HCT116 (cell line): Measurements from ENCODE around the gene ELN. TPM values are rescaled to one million over a fixed set of nuclear protein-coding genes. Genes with fewer than 3 reads are reported as not detected.

Source experiments
- ATAC-seq: fragments of 200-7000 bp; cut with Tn5 transposase; 2 replicates; pipeline ENCODE4 v1.9.1; 2020; ENCODE audit warnings: mild to moderate bottlenecking, moderate library complexity
- BruUV-seq: library from RNA; stranded (reverse); fragments of 400-500 nt; replicated peaks from 2 replicates; lab custom pipeline; 2021; lab: Mats Ljungman, UMichigan
- CTCF ChIA-PET: fragments of 300-600 bp; sonication (Branson Sonifier 250); formaldehyde crosslinking; loops from one replicate; lab custom pipeline; 2021; ENCODE audit warnings: antibody characterized with exemption; lab: Charles Lee
- POLR2A ChIA-PET: fragments of 300-600, 350-600 bp; sonication (Branson Sonifier 250); formaldehyde crosslinking; loops from one replicate; lab custom pipeline; 2021; ENCODE audit warnings: antibody characterized with exemption; lab: Charles Lee
- RAD21 ChIA-PET, 2 experiments: fragments of 300-600 bp; sonication (Branson Sonifier 250); formaldehyde crosslinking; loops; one replicate each; lab custom pipeline; 2023; ENCODE audit warnings: low total read pairs in 2 of 2; ENCODE audit not compliant: uncharacterized antibody in 2 of 2, unreplicated experiment in 2 of 2, low non-redundant PET in 1 of 2; lab: Charles Lee
- DNase-seq: peaks from one replicate; pipeline ENCODE4 v3.0.0-alpha.2; 2010; ENCODE audit warnings: low read depth, low spot score
- H2AFZ ChIP-seq: fragments of 200-600 bp; shearing (Covaris generic), sonication (generic); 2 replicates; pipeline ENCODE4 v1.6.1; 2017; ENCODE audit warnings: low read depth, mixed run types, mixed read lengths, antibody characterized with exemption, low read length; ENCODE audit not compliant: poor library complexity, severe bottlenecking
- H3K27ac ChIP-seq: 2 replicates; pipeline ENCODE4 v1.5.1; 2012; ENCODE audit warnings: low read depth, low read length
- H3K27me3 ChIP-seq: fragments of 200-600 bp; sonication (generic); 2 replicates; pipeline ENCODE4 v1.6.1; 2016; ENCODE audit warnings: mixed run types, low read length, mixed read lengths; ENCODE audit not compliant: insufficient read depth
- H3K36me3 ChIP-seq, 2 experiments: fragments of 200-500 bp in 1 of 2; fragments of 200-600 bp in 1 of 2; sonication (Bioruptor generic) in 1 of 2; sonication (generic) in 1 of 2; 2 replicates each; pipeline versions ENCODE4 v1.5.1 to v1.6.1; 2014 to 2016; ENCODE audit warnings: low read length in 2 of 2, inconsistent platforms in 1 of 2, mixed read lengths in 1 of 2, mixed run types in 1 of 2; ENCODE audit not compliant: insufficient read depth in 2 of 2, control insufficient read depth in 1 of 2
- H3K4me1 ChIP-seq, 2 experiments: fragments of 200-600 bp in 1 of 2; sonication (generic) in 1 of 2; 2 replicates each; pipeline versions ENCODE4 v1.5.1 to v1.6.1; 2012 to 2017; ENCODE audit warnings: low read length in 2 of 2, inconsistent platforms in 1 of 2, mild to moderate bottlenecking in 1 of 2, mixed read lengths in 1 of 2, mixed run types in 1 of 2, moderate library complexity in 1 of 2; ENCODE audit not compliant: insufficient read depth in 2 of 2, control insufficient read depth in 1 of 2
- H3K4me2 ChIP-seq: fragments of 200-600 bp; sonication (generic); 2 replicates; pipeline ENCODE4 v1.6.1; 2017; ENCODE audit warnings: mixed run types, low read length, mixed read lengths
- H3K4me3 ChIP-seq, 2 experiments: fragments of 200-600 bp in 1 of 2; sonication (generic) in 1 of 2; replicated peaks in 1 of 2; 2 replicates each; pipeline ENCODE4 v1.5.1; 2011 to 2016; ENCODE audit warnings: low read length in 2 of 2, control low read depth in 1 of 2, low read depth in 1 of 2, mild to moderate bottlenecking in 1 of 2, mixed read lengths in 1 of 2, mixed run types in 1 of 2
- H3K79me2 ChIP-seq: fragments of 200-600 bp; sonication (generic); 2 replicates; pipeline ENCODE4 v1.6.1; 2017; ENCODE audit warnings: mild to moderate bottlenecking, mixed run types, low read length, moderate library complexity, mixed read lengths; ENCODE audit not compliant: insufficient read depth
- H3K9ac ChIP-seq: fragments of 200-600 bp; sonication (generic); 2 replicates; pipeline ENCODE4 v1.6.1; 2016; ENCODE audit warnings: low read length, mixed read lengths
- H3K9me2 ChIP-seq: fragments of 200-600 bp; sonication (generic), shearing (Covaris generic); 2 replicates; pipeline ENCODE4 v1.6.1; 2017; ENCODE audit warnings: mixed run types, mild to moderate bottlenecking, moderate library complexity; ENCODE audit not compliant: insufficient read depth
- H3K9me3 ChIP-seq, 2 experiments: fragments of 200-500 bp in 1 of 2; fragments of 200-600 bp in 1 of 2; sonication (Bioruptor generic) in 1 of 2; sonication (generic) in 1 of 2; 2 replicates each; pipeline ENCODE4 v1.6.1; 2014 to 2017; ENCODE audit warnings: low read length in 2 of 2, mixed read lengths in 2 of 2, inconsistent platforms in 1 of 2, low read depth in 1 of 2, mild to moderate bottlenecking in 1 of 2, mixed run types in 1 of 2, moderate library complexity in 1 of 2; ENCODE audit not compliant: control insufficient read depth in 1 of 2, insufficient read depth in 1 of 2
- H4K20me1 ChIP-seq: fragments of 200-600 bp; sonication (generic), shearing (Covaris generic); 2 replicates; pipeline ENCODE4 v1.6.1; 2017; ENCODE audit warnings: mixed run types, mild to moderate bottlenecking, moderate library complexity; ENCODE audit not compliant: insufficient read depth
- EGR1 ChIP-seq: IDR thresholded peaks from 2 replicates; pipeline ENCODE4 v1.6.1; 2012; ENCODE audit warnings: low read depth
- ELF1 ChIP-seq: IDR thresholded peaks from 2 replicates; pipeline ENCODE4 v1.6.1; 2012; ENCODE audit warnings: low read depth, borderline replicate concordance
- SP1 ChIP-seq: IDR thresholded peaks from 2 replicates; pipeline ENCODE4 v1.6.1; 2012; ENCODE audit warnings: low read depth
- intact Hi-C: fragments of 100-400 bp; cut with micrococcal nuclease; formaldehyde crosslinking; loops from 2 replicates; pipeline ENCODE4 v1.10.0; 2022
- total RNA-seq: library from RNA; stranded (reverse); gene quantifications from one replicate; pipeline ENCODE4 v1.2.1, GENCODE V29; 2021; ENCODE audit not compliant: unreplicated experiment
- TF ChIP-seq, protein P1 (sequence below): IDR thresholded peaks from 2 replicates; pipeline ENCODE4 v1.6.1; 2011; ENCODE audit warnings: mild to moderate bottlenecking, low read length, moderate library complexity; ENCODE audit not compliant: insufficient replicate concordance; ENCODE audit errors: extremely low read depth
- TF ChIP-seq, protein P2 (sequence below): IDR thresholded peaks from 2 replicates; pipeline ENCODE4 v1.6.1; 2012; ENCODE audit warnings: low read depth
- TF ChIP-seq, protein P3 (sequence below), 3 experiments: fragments of 200-600 bp in 1 of 3; sonication (generic) in 1 of 3; IDR thresholded peaks in 2 of 3; conservative IDR thresholded peaks in 1 of 3; 2 replicates each; pipeline ENCODE4 v1.5.1; 2012 to 2017; ENCODE audit warnings: low read depth in 2 of 3, low read length in 2 of 3, antibody characterized with exemption in 1 of 3, borderline replicate concordance in 1 of 3, control low read depth in 1 of 3, mild to moderate bottlenecking in 1 of 3, mixed read lengths in 1 of 3, mixed run types in 1 of 3, moderate library complexity in 1 of 3; ENCODE audit not compliant: insufficient read depth in 1 of 3

ELN gene
- total RNA-seq, 1 experiment from 2014 or later = 0.17 TPM

DNA sequence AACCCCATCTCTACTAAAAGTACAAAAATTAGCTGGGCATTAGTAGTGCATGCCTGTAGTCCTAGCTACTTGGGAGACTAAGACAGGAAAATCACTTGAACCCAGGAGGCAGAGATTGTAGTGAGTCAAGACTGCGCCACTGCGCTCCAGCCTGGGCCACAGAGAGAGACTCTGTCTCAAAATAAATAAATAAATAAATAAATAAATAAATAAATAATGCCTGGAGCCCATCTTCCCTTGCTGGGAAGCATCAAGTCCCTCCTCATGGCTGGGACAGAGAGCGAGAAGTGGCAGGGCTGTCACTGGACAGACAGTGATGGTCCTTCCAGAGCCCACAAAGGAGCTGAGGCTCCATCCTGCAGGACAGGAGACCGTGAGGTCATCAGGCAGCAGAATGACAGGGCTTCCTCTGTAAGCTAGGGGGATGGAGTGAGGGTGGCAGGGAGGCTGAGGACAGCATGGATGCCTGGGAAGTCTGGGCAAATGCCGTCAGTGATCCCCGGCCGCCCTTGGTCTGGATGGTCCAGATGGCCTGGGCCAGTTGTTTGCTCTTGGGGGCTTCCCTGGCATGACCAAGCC is 36.4 kb upstream of the ELN start:
- H3K36me3 ChIP-seq = no peaks in the 10 kb centered on the region
- H2AFZ ChIP-seq = no peak overlapping the region
- H3K9ac ChIP-seq = no peak overlapping the region
- intact Hi-C loops = no loop called here
- no peaks in the 10 kb centered on the region for H3K27me3 ChIP-seq
- no peak for DNase-seq
- no peak overlapping the region for H3K4me3 ChIP-seq
- no peaks in the 10 kb centered on the region for H4K20me1 ChIP-seq
- no peaks in the 10 kb centered on the region for H3K9me2 ChIP-seq
- no peaks in the 10 kb centered on the region for H3K4me1 ChIP-seq
- no peak overlapping the region; the same call in 1 of the 2 replicates for H3K27ac ChIP-seq
- peaks cover 0 to 7% of the 10 kb centered on the region in 2 experiments; a peak in 1 of 4 replicates for H3K9me3 ChIP-seq
- BruUV-seq = no TSS peak
- H3K4me2 ChIP-seq = no peak overlapping the region
- TF ChIP-seq, protein P1, sequence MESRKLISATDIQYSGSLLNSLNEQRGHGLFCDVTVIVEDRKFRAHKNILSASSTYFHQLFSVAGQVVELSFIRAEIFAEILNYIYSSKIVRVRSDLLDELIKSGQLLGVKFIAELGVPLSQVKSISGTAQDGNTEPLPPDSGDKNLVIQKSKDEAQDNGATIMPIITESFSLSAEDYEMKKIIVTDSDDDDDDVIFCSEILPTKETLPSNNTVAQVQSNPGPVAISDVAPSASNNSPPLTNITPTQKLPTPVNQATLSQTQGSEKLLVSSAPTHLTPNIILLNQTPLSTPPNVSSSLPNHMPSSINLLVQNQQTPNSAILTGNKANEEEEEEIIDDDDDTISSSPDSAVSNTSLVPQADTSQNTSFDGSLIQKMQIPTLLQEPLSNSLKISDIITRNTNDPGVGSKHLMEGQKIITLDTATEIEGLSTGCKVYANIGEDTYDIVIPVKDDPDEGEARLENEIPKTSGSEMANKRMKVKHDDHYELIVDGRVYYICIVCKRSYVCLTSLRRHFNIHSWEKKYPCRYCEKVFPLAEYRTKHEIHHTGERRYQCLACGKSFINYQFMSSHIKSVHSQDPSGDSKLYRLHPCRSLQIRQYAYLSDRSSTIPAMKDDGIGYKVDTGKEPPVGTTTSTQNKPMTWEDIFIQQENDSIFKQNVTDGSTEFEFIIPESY = no peak
- TF ChIP-seq ELF1 = no peak
- TF ChIP-seq, protein P2, sequence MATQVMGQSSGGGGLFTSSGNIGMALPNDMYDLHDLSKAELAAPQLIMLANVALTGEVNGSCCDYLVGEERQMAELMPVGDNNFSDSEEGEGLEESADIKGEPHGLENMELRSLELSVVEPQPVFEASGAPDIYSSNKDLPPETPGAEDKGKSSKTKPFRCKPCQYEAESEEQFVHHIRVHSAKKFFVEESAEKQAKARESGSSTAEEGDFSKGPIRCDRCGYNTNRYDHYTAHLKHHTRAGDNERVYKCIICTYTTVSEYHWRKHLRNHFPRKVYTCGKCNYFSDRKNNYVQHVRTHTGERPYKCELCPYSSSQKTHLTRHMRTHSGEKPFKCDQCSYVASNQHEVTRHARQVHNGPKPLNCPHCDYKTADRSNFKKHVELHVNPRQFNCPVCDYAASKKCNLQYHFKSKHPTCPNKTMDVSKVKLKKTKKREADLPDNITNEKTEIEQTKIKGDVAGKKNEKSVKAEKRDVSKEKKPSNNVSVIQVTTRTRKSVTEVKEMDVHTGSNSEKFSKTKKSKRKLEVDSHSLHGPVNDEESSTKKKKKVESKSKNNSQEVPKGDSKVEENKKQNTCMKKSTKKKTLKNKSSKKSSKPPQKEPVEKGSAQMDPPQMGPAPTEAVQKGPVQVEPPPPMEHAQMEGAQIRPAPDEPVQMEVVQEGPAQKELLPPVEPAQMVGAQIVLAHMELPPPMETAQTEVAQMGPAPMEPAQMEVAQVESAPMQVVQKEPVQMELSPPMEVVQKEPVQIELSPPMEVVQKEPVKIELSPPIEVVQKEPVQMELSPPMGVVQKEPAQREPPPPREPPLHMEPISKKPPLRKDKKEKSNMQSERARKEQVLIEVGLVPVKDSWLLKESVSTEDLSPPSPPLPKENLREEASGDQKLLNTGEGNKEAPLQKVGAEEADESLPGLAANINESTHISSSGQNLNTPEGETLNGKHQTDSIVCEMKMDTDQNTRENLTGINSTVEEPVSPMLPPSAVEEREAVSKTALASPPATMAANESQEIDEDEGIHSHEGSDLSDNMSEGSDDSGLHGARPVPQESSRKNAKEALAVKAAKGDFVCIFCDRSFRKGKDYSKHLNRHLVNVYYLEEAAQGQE = no peak
- TF ChIP-seq, protein P3, sequence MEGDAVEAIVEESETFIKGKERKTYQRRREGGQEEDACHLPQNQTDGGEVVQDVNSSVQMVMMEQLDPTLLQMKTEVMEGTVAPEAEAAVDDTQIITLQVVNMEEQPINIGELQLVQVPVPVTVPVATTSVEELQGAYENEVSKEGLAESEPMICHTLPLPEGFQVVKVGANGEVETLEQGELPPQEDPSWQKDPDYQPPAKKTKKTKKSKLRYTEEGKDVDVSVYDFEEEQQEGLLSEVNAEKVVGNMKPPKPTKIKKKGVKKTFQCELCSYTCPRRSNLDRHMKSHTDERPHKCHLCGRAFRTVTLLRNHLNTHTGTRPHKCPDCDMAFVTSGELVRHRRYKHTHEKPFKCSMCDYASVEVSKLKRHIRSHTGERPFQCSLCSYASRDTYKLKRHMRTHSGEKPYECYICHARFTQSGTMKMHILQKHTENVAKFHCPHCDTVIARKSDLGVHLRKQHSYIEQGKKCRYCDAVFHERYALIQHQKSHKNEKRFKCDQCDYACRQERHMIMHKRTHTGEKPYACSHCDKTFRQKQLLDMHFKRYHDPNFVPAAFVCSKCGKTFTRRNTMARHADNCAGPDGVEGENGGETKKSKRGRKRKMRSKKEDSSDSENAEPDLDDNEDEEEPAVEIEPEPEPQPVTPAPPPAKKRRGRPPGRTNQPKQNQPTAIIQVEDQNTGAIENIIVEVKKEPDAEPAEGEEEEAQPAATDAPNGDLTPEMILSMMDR (IDR thresholded peaks at IDR 0.05 in 2 of 3, conservative IDR thresholded peaks at IDR 0.05 in 1 of 3; ENCODE audit: borderline replicate concordance in 1 of 3, insufficient read depth in 1 of 3, low read depth in 2 of 3, low read length in 2 of 3) = no peak
- no peak for TF ChIP-seq SP1
- TF ChIP-seq EGR1 = no peak
- no peaks in the 10 kb centered on the region for H3K79me2 ChIP-seq
- no peak for ATAC-seq
- RAD21 ChIA-PET = no interaction called here
- CTCF ChIA-PET = no interaction called here
- POLR2A ChIA-PET = no interaction called here
